ENCODE results near the gene RGPD4. TPM values are rescaled to one million over a fixed set of nuclear protein-coding genes. Genes with fewer than 3 reads are reported as not detected.
A peak's percentile ranks its signal among the peaks of the same experiment; 100 is the strongest.

The RGPD4 gene
- total RNA-seq, 2 experiments from 2014 or later: 0.07 TPM; not detected in 1

DNA sequence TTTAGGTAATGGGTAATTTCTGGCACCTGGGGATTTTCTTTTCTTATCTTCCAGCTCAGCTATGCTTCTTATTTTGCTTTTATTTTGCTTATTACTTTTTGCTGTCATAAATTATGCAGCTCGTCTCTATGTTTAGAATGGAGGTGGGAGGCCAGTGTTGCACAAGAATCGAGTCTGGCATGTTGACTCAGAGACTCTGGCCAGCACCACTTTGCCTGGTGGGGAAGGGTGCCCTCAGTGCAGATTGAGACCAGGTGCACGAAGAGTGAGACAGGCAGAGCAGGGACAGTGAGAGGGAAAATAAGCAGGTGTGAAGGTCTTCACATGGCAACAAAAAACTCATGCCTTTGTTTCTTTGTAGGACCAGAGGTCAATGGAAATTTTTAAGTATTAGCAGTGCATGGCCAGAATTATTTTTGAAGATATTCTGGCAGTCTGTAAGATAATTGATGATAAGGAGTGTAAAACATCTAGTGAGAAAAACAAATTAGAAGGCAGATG lies 100.4 kb downstream of the RGPD4 start:
- no peaks in the 10 kb centered on the region for H3K36me3 Mint-ChIP-seq (ENCODE audit: low read depth)
- no peak overlapping the region for H3K4me3 Mint-ChIP-seq
- H3K4me1 Mint-ChIP-seq (ENCODE audit: low read depth): no peaks in the 10 kb centered on the region

GRCh38 chr2:107931412-107931811 lies 104.7 kb downstream of the RGPD4 start:
- ChIA-PET CTCF (no interaction called here), POLR2A (no interaction called here)
- TF ChIP-seq, protein P1, sequence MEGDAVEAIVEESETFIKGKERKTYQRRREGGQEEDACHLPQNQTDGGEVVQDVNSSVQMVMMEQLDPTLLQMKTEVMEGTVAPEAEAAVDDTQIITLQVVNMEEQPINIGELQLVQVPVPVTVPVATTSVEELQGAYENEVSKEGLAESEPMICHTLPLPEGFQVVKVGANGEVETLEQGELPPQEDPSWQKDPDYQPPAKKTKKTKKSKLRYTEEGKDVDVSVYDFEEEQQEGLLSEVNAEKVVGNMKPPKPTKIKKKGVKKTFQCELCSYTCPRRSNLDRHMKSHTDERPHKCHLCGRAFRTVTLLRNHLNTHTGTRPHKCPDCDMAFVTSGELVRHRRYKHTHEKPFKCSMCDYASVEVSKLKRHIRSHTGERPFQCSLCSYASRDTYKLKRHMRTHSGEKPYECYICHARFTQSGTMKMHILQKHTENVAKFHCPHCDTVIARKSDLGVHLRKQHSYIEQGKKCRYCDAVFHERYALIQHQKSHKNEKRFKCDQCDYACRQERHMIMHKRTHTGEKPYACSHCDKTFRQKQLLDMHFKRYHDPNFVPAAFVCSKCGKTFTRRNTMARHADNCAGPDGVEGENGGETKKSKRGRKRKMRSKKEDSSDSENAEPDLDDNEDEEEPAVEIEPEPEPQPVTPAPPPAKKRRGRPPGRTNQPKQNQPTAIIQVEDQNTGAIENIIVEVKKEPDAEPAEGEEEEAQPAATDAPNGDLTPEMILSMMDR (IDR thresholded peaks at IDR 0.05): no peak

More for the DNA sequence above, 100.4 kb downstream of the RGPD4 start:
- DNase-seq (no peak), ATAC-seq (no peak)
- TF ChIP-seq, protein P1 (IDR thresholded peaks at IDR 0.05): no peak
- Mint-ChIP-seq H3K9me3 (no peaks in the 10 kb centered on the region), H3K27me3 (peaks cover under 1% of the 10 kb centered on the region), H3K27ac (no peak overlapping the region)
- ChIA-PET CTCF (no interaction called here), POLR2A (no interaction called here)
- intact Hi-C loops (cut with micrococcal nuclease): no loop called here

DNA sequence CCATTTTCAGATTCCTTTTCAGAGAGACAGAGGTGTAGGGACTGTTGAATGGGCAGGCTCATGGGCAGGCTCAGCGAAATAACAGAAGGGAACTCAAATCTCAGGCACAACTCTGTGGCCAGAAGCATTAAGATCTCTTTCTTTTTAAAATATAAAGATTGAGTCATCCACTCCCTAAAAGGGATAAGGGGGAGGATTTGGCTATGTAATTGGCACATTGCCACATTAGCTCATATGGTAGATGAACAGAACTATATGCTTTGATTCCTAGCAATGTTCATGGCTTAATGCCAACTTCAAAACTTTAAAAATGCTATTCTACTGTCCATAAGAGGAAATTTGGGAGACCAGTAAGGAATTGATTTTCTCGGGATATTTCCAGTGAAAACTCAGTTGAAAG lies 105.8 kb downstream of the RGPD4 start:
- POLR2A ChIA-PET: no interaction called here
- TF ChIP-seq, protein P1 (IDR thresholded peaks at IDR 0.05): no peak
- Mint-ChIP-seq H3K9me3 (no peaks in the 10 kb centered on the region), H3K36me3 (ENCODE audit: low read depth) (no peaks in the 10 kb centered on the region), H3K27me3 (peaks cover 6% of the 10 kb centered on the region), H3K27ac (no peak overlapping the region), H3K4me3 (no peak overlapping the region), H3K4me1 (ENCODE audit: low read depth) (no peaks in the 10 kb centered on the region)
- CTCF ChIA-PET: no interaction called here
- ATAC-seq (no peak), DNase-seq (no peak)
- intact Hi-C loops (cut with micrococcal nuclease): no loop called here

More at GRCh38 chr2:107931412-107931811, 104.7 kb downstream of the RGPD4 start:
- Mint-ChIP-seq H3K9me3 (no peaks in the 10 kb centered on the region), H3K36me3 (ENCODE audit: low read depth) (no peaks in the 10 kb centered on the region), H3K4me1 (ENCODE audit: low read depth) (no peaks in the 10 kb centered on the region), H3K27me3 (peaks cover 3% of the 10 kb centered on the region), H3K4me3 (no peak overlapping the region), H3K27ac (no peak overlapping the region)
- no peak for DNase-seq
- no peak for ATAC-seq
- intact Hi-C loops (cut with micrococcal nuclease): no loop called here

- Mint-ChIP-seq H3K4me3 (no peak overlapping the region), H3K27ac (no peak overlapping the region), H3K36me3 (ENCODE audit: low read depth) (no peaks in the 10 kb centered on the region), H3K27me3 (peaks cover 6% of the 10 kb centered on the region), H3K9me3 (no peaks in the 10 kb centered on the region), H3K4me1 (ENCODE audit: low read depth) (no peaks in the 10 kb centered on the region)
- DNase-seq (no peak), ATAC-seq (no peak)
- POLR2A ChIA-PET: no interaction called here
- intact Hi-C loops (cut with micrococcal nuclease): no loop called here
- CTCF ChIA-PET: no interaction called here
- TF ChIP-seq, protein P1 (IDR thresholded peaks at IDR 0.05): no peak
Measured at GRCh38 chr2:107932979-107933378, 106.3 kb downstream of the RGPD4 start.

- H3K27me3 Mint-ChIP-seq: peaks cover 6% of the 10 kb centered on the region
- H3K27ac Mint-ChIP-seq: no peak overlapping the region
- ATAC-seq (no peak), DNase-seq (peak; percentile 11)
- TF ChIP-seq, protein P1 (IDR thresholded peaks at IDR 0.05): peak; percentile 55
- no peaks in the 10 kb centered on the region for H3K9me3 Mint-ChIP-seq
- CTCF ChIA-PET: interaction anchor here (0.7 to 2.5 kb wide), 5 partner anchors 210 to 276 kb away, joined by 3 to 9 read pairs (median 4); no protein-coding TSS in a partner anchor
- no peaks in the 10 kb centered on the region for H3K36me3 Mint-ChIP-seq (ENCODE audit: low read depth)
- POLR2A ChIA-PET: no interaction called here
- no peaks in the 10 kb centered on the region for H3K4me1 Mint-ChIP-seq (ENCODE audit: low read depth)
- intact Hi-C loops (cut with micrococcal nuclease): no loop called here
- no peak overlapping the region for H3K4me3 Mint-ChIP-seq
Measured at GRCh38 chr2:107936433-107937359, 110.0 kb downstream of the RGPD4 start.
